HepG2 (cell line): ENCODE measurements around the gene FAM193A. TPM values are rescaled to one million over a fixed set of nuclear protein-coding genes. Genes with fewer than 3 reads are reported as not detected.

Experiments used
- ATAC-seq: fragments of 200-7000 bp; cut with Tn5 transposase; 3 replicates; pipeline ENCODE4 v1.9.1; 2020; ENCODE audit warnings: mild to moderate bottlenecking, moderate library complexity
- BruUV-seq: library from RNA; stranded (reverse); fragments of 400-500 nt; replicated peaks from 2 replicates; lab custom pipeline; 2021; lab: Mats Ljungman, UMichigan
- CTCF ChIA-PET: fragments of 300-600 bp; formaldehyde crosslinking; extraction: SDS; loops from one replicate; lab custom pipeline; 2021; ENCODE audit warnings: low total read pairs, inconsistent platforms, low intra/inter-chr PET ratio; lab: Yijun Ruan, JAX
- POLR2A ChIA-PET: fragments of 350-600 bp; sonication (Branson Sonifier 250); formaldehyde crosslinking; loops from one replicate; lab custom pipeline; 2020; ENCODE audit warnings: antibody characterized with exemption, inconsistent platforms; lab: Yijun Ruan, JAX
- DNase-seq: peaks from one replicate; pipeline ENCODE4 v3.0.0-alpha.2; 2015; ENCODE audit warnings: low spot score
- FAIRE-seq: peaks from 3 replicates; lab custom pipeline; 2011; peaks lifted over from hg19 to GRCh38; lab: Jason Lieb, UNC
- H2AFZ ChIP-seq: one replicate; pipeline ENCODE4 v1.6.1; 2011; ENCODE audit warnings: low read length, inconsistent platforms
- H3K27ac ChIP-seq: fragments of 300-600 bp; 3 replicates; pipeline ENCODE4 v1.8.0; 2011; ENCODE audit warnings: mixed run types, mild to moderate bottlenecking, mixed read lengths, low read length, inconsistent platforms; ENCODE audit not compliant: insufficient read depth; ENCODE audit errors: extremely low read length
- H3K27me3 ChIP-seq, 2 experiments: fragments of 200-600 bp in 1 of 2; 2 replicates in 1 of 2; 3 replicates in 1 of 2; pipeline versions ENCODE4 v1.6.0 to v1.8.0; 2011; ENCODE audit warnings: low read length in 2 of 2, mild to moderate bottlenecking in 2 of 2, moderate library complexity in 2 of 2, inconsistent platforms in 1 of 2; ENCODE audit not compliant: insufficient read depth in 2 of 2, control insufficient read depth in 1 of 2
- H3K36me3 ChIP-seq, 2 experiments: fragments of 200-600 bp in 1 of 2; replicated peaks in 1 of 2; 2 replicates in 1 of 2; 3 replicates in 1 of 2; pipeline versions ENCODE4 v1.5.1 to v1.8.0; 2011; ENCODE audit warnings: low read length in 2 of 2, inconsistent platforms in 1 of 2; ENCODE audit not compliant: insufficient read depth in 2 of 2, control insufficient read depth in 1 of 2
- H3K4me1 ChIP-seq: 2 replicates; pipeline ENCODE4 v1.5.1; 2012; ENCODE audit warnings: low read length, inconsistent platforms; ENCODE audit not compliant: insufficient read depth
- H3K4me2 ChIP-seq: 2 replicates; pipeline ENCODE4 v1.6.0; 2011; ENCODE audit warnings: low read depth, low read length, inconsistent platforms
- H3K4me3 ChIP-seq, 3 experiments: fragments of 200-600 bp in 1 of 3; sonication (generic), shearing (Covaris generic) in 1 of 3; replicated peaks in 1 of 3; 2 replicates each; pipeline ENCODE4 v1.5.1; 2011 to 2016; ENCODE audit warnings: low read length in 3 of 3, inconsistent platforms in 2 of 3, low read depth in 2 of 3, mild to moderate bottlenecking in 2 of 3, control low read depth in 1 of 3, mixed read lengths in 1 of 3; ENCODE audit not compliant: insufficient read depth in 1 of 3
- H3K79me2 ChIP-seq: one replicate; pipeline ENCODE4 v1.6.1; 2011; ENCODE audit warnings: low read length, inconsistent platforms; ENCODE audit not compliant: insufficient read depth
- H3K9ac ChIP-seq: 2 replicates; pipeline ENCODE4 v1.6.0; 2011; ENCODE audit warnings: mild to moderate bottlenecking, low read depth, low read length, inconsistent platforms; ENCODE audit not compliant: insufficient read depth
- H3K9me3 ChIP-seq: 2 replicates; pipeline ENCODE4 v1.5.1; 2012; ENCODE audit warnings: mild to moderate bottlenecking, low read length
- H4K20me1 ChIP-seq: 2 replicates; pipeline ENCODE4 v1.6.0; 2011; ENCODE audit warnings: inconsistent platforms, mild to moderate bottlenecking, low read length, moderate library complexity; ENCODE audit not compliant: insufficient read depth
- ATM ChIP-seq: fragments of 450-650 bp; IDR thresholded peaks from 2 replicates; pipeline ENCODE4 v1.7.1; 2017; ENCODE audit warnings: mild to moderate bottlenecking, borderline replicate concordance
- FOSL1 ChIP-seq: sonication (generic); formaldehyde crosslinking; IDR thresholded peaks from 2 replicates; pipeline ENCODE4 v1.9.0; 2021; ENCODE audit warnings: missing genetic modification reagents, borderline replicate concordance
- FOSL2 ChIP-seq: sonication (generic); formaldehyde crosslinking; IDR thresholded peaks from 2 replicates; pipeline ENCODE4 v1.4.0; 2020; ENCODE audit warnings: missing genetic modification reagents
- JUNB ChIP-seq: sonication (generic); formaldehyde crosslinking; IDR thresholded peaks from 2 replicates; pipeline ENCODE4 v1.8.0; 2022; ENCODE audit warnings: missing genetic modification reagents, mild to moderate bottlenecking, borderline replicate concordance
- LRRFIP1 ChIP-seq: sonication (generic); formaldehyde crosslinking; conservative IDR thresholded peaks from 2 replicates; pipeline ENCODE4 v1.4.0; 2020; ENCODE audit warnings: missing genetic modification reagents
- MZF1 ChIP-seq: sonication (generic); formaldehyde crosslinking; IDR thresholded peaks from 2 replicates; pipeline ENCODE4 v1.8.1; 2023; ENCODE audit warnings: mild to moderate bottlenecking, missing genetic modification reagents, borderline replicate concordance
- SOX13 ChIP-seq, 3 experiments: fragments of 450-650 bp in 1 of 3; sonication (generic) in 1 of 3; formaldehyde crosslinking in 1 of 3; IDR thresholded peaks in 2 of 3; conservative IDR thresholded peaks in 1 of 3; 2 replicates each; pipeline versions ENCODE4 v1.5.0 to v1.6.1; 2016 to 2020; ENCODE audit warnings: antibody characterized with exemption in 1 of 3, mild to moderate bottlenecking in 1 of 3, missing compliant biosample characterization in 1 of 3, missing genetic modification reagents in 1 of 3, moderate library complexity in 1 of 3
- ZBTB20 ChIP-seq: sonication (generic); formaldehyde crosslinking; IDR thresholded peaks from 2 replicates; pipeline ENCODE4 v1.8.1; 2023; ENCODE audit warnings: missing genetic modification reagents, low read depth, mild to moderate bottlenecking, borderline replicate concordance
- ZKSCAN1 ChIP-seq: fragments of 150-350 bp; IDR thresholded peaks from 2 replicates; pipeline ENCODE4 v1.6.1; 2014; ENCODE audit warnings: low read length
- ZNF10 ChIP-seq: sonication (generic); formaldehyde crosslinking; IDR thresholded peaks from 2 replicates; pipeline ENCODE4 v1.4.0; 2020; ENCODE audit warnings: mild to moderate bottlenecking, low read depth, missing genetic modification reagents, borderline replicate concordance
- ZNF17 ChIP-seq: sonication (generic); formaldehyde crosslinking; IDR thresholded peaks from 2 replicates; pipeline ENCODE4 v1.5.0; 2020; ENCODE audit warnings: mild to moderate bottlenecking, missing genetic modification reagents
- ZNF256 ChIP-seq: sonication (generic); formaldehyde crosslinking; conservative IDR thresholded peaks from 2 replicates; pipeline ENCODE4 v1.4.0; 2020; ENCODE audit warnings: missing genetic modification reagents
- WGBS: methylation state at CpG from one replicate; pipeline ENCODE4 v1.1.6; 2017; ENCODE audit warnings: low lambda C conversion rate; 5-methylcytosine and 5-hydroxymethylcytosine counted together
- in situ Hi-C: cut with HindIII; loops from 2 replicates; pipeline ENCODE4 v1.10.0; 2017; ENCODE audit warnings: low pct_unique_long_range_greater_than_20kb; ENCODE audit not compliant: extremely low pct_ligation_motif_present
- intact Hi-C: fragments of 100-400 bp; cut with micrococcal nuclease; formaldehyde crosslinking; loops from one replicate; pipeline ENCODE4 v1.10.0; 2022; ENCODE audit not compliant: unreplicated experiment
- polyA plus RNA-seq, 8 experiments: library from polyadenylated mRNA; depleted of rRNA in 3 of 8; stranded (reverse) in 7 of 8; unstranded in 1 of 8; fragments of >200 nt; fragmentation: Illumina TruSeq in 4 of 8; extraction: Trizol in 4 of 8; gene quantifications; 2 replicates each; pipeline versions ENCODE4 v1.2.1 to v1.2.3, GENCODE V29; 2011 to 2016; ENCODE audit warnings: low read depth in 4 of 8, missing spikeins in 1 of 8, mixed read lengths in 1 of 8; ENCODE audit not compliant: insufficient read depth in 1 of 8
- total RNA-seq, 5 experiments: library from RNA; depleted of rRNA; stranded (reverse); fragments of >200 nt; fragmentation: Illumina TruSeq; extraction: Trizol; gene quantifications; 2 replicates each; pipeline ENCODE4 v1.2.3, GENCODE V29; 2016; ENCODE audit warnings: low read depth in 1 of 5
- TF ChIP-seq, protein P1 (sequence below): sonication (generic); formaldehyde crosslinking; IDR thresholded peaks from 2 replicates; pipeline ENCODE4 v1.4.0; 2020; ENCODE audit warnings: mild to moderate bottlenecking, missing genetic modification reagents
- TF ChIP-seq, protein P2 (sequence below): IDR thresholded peaks from 2 replicates; pipeline ENCODE4 v1.6.1; 2016; ENCODE audit warnings: missing biosample characterization, missing genetic modification reagents, low read depth

FAM193A gene
- total and polyA plus RNA-seq, 2 of the 13 experiments (the other 11 are each of a cell fraction or from before 2014, with no cell fraction given): 5.7 to 8.7 TPM

GRCh38 chr4:2729533-2729875 is 193.1 kb downstream of the FAM193A start:
- Histone ChIP-seq H3K9ac (no peak overlapping the region), H3K27me3 (no peaks in the 10 kb centered on the region), H3K9me3 (no peaks in the 10 kb centered on the region), H3K4me3 (no peak overlapping the region), H3K27ac (no peak overlapping the region), H3K36me3 (peaks cover 8 to 26% of the 10 kb centered on the region in 2 experiments; a peak in 4 of 5 replicates), H2AFZ (no peak overlapping the region), H4K20me1 (no peaks in the 10 kb centered on the region), H3K4me1 (peaks cover 17% of the 10 kb centered on the region), H3K4me2 (no peak overlapping the region)
- intact Hi-C loops: no loop called here
- ATAC-seq: no peak
- WGBS: 100% methylated on average over 8 of the region's 9 CpGs
- CTCF ChIA-PET: no interaction called here
- no peak for FAIRE-seq
- in situ Hi-C loops: no loop called here
- no peak for TF ChIP-seq FOSL1 (CRISPR knock-in tag)
- no peak for TF ChIP-seq MZF1
- TF ChIP-seq ZNF256 (CRISPR knock-in tag): no peak
- TF ChIP-seq ZKSCAN1: no peak
- no peak for TF ChIP-seq FOSL2
- TF ChIP-seq LRRFIP1 (CRISPR knock-in tag): no peak
- TF ChIP-seq ZNF17: no peak
- TF ChIP-seq, protein P1, sequence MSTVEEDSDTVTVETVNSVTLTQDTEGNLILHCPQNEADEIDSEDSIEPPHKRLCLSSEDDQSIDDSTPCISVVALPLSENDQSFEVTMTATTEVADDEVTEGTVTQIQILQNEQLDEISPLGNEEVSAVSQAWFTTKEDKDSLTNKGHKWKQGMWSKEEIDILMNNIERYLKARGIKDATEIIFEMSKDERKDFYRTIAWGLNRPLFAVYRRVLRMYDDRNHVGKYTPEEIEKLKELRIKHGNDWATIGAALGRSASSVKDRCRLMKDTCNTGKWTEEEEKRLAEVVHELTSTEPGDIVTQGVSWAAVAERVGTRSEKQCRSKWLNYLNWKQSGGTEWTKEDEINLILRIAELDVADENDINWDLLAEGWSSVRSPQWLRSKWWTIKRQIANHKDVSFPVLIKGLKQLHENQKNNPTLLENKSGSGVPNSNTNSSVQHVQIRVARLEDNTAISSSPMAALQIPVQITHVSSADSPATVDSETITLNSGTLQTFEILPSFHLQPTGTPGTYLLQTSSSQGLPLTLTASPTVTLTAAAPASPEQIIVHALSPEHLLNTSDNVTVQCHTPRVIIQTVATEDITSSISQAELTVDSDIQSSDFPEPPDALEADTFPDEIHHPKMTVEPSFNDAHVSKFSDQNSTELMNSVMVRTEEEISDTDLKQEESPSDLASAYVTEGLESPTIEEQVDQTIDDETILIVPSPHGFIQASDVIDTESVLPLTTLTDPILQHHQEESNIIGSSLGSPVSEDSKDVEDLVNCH (CRISPR knock-in tag): no peak
- TF ChIP-seq ZBTB20 (CRISPR knock-in tag): no peak
- no peak for TF ChIP-seq JUNB (CRISPR knock-in tag)
- TF ChIP-seq, protein P2, sequence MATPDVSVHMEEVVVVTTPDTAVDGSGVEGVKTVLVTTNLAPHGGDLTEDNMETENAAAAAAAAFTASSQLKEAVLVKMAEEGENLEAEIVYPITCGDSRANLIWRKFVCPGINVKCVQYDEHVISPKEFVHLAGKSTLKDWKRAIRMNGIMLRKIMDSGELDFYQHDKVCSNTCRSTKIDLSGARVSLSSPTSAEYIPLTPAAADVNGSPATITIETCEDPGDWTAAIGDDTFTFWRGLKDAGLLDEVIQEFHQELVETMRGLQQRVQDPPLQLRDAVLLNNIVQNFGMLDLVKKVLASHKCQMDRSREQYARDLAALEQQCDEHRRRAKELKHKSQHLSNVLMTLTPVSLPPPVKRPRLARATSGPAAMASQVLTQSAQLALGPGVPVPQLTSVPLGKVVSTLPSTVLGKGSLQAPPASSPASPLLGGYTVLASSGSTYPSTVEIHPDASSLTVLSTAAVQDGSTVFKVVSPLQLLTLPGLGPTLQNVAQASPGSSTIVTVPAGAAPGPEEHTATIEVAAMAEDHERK: no peak
- TF ChIP-seq ATM: no peak
- no peak for TF ChIP-seq SOX13 (IDR thresholded peaks at IDR 0.05)
- TF ChIP-seq SOX13 (CRISPR knock-in tag; conservative IDR thresholded peaks at IDR 0.05 in 1 of 2, IDR thresholded peaks at IDR 0.05 in 1 of 2): no peak
- TF ChIP-seq ZNF10 (CRISPR knock-in tag): no peak
- TF ChIP-seq, all 625 proteins: peak for 0
- POLR2A ChIA-PET: interaction anchor here (1.4 kb wide), 1 partner anchor 27 kb away, joined by 5 read pairs; the partner anchor contains the start of gene TNIP2
- DNase-seq: no peak
- no peaks in the 10 kb centered on the region for H3K79me2 ChIP-seq
- no TSS peak for BruUV-seq
